HEK293T (cell line): ENCODE measurements around the gene SMIM41.

Experiments
- BHLHE40 ChIP-seq: fragments of 450-650 bp; IDR thresholded peaks from 2 replicates; pipeline ENCODE4 v1.6.1; 2016; ENCODE audit warnings: mild to moderate bottlenecking, moderate library complexity, borderline replicate concordance
- CTBP1 ChIP-seq: fragments of 450-650 bp; IDR thresholded peaks from 2 replicates; pipeline ENCODE4 v1.6.1; 2016; ENCODE audit warnings: borderline replicate concordance
- ELF4 ChIP-seq: fragments of 450-650 bp; IDR thresholded peaks from 2 replicates; pipeline ENCODE4 v1.6.1; 2017; ENCODE audit warnings: antibody characterized with exemption
- FOXA1 ChIP-seq: fragments of 450-650 bp; IDR thresholded peaks from 2 replicates; pipeline ENCODE4 v1.6.1; 2016; ENCODE audit warnings: mild to moderate bottlenecking
- FOXK2 ChIP-seq: fragments of 450-650 bp; IDR thresholded peaks from 2 replicates; pipeline ENCODE4 v1.6.1; 2016; ENCODE audit warnings: mild to moderate bottlenecking
- FOXM1 ChIP-seq: fragments of 450-650 bp; IDR thresholded peaks from 2 replicates; pipeline ENCODE4 v1.6.1; 2017; ENCODE audit warnings: mild to moderate bottlenecking, borderline replicate concordance
- HDGF ChIP-seq: fragments of 450-650 bp; IDR thresholded peaks from 2 replicates; pipeline ENCODE4 v1.6.1; 2017; ENCODE audit warnings: antibody characterized with exemption, borderline replicate concordance
- LEF1 ChIP-seq: fragments of 450-650 bp; IDR thresholded peaks from 2 replicates; pipeline ENCODE4 v1.6.1; 2017; ENCODE audit warnings: mild to moderate bottlenecking, borderline replicate concordance
- PKNOX1 ChIP-seq: fragments of 450-650 bp; IDR thresholded peaks from 2 replicates; pipeline ENCODE4 v1.6.1; 2016
- SP1 ChIP-seq: fragments of 450-650 bp; IDR thresholded peaks from 2 replicates; pipeline ENCODE4 v1.6.1; 2017
- SUZ12 ChIP-seq: fragments of 450-650 bp; IDR thresholded peaks from 2 replicates; pipeline ENCODE4 v1.6.1; 2016; ENCODE audit warnings: mild to moderate bottlenecking
- TARDBP ChIP-seq: fragments of 450-650 bp; IDR thresholded peaks from 2 replicates; pipeline ENCODE4 v1.6.1; 2016
- ZNF384 ChIP-seq: fragments of 450-650 bp; IDR thresholded peaks from 2 replicates; pipeline ENCODE4 v1.6.1; 2016

- TF ChIP-seq SP1 = no peak
- TF ChIP-seq BHLHE40 = no peak
- TF ChIP-seq FOXA1 = no peak
- no peak for TF ChIP-seq ZNF384
- TF ChIP-seq TARDBP = no peak
- no peak for TF ChIP-seq HDGF
- no peak for TF ChIP-seq FOXM1
- no peak for TF ChIP-seq FOXK2
- TF ChIP-seq LEF1 = no peak
- no peak for TF ChIP-seq CTBP1
- no peak for TF ChIP-seq ELF4
- TF ChIP-seq SUZ12 = no peak
- TF ChIP-seq PKNOX1 = no peak
These were observed 66.8 kb downstream of the SMIM41 start for GRCh38 chr12:52146089-52146821.
